GM12892 (cell line): ENCODE measurements around the gene TMEM134.

ENCODE experiments used
- POLR2A ChIP-seq: IDR thresholded peaks from 2 replicates; pipeline ENCODE4 v1.6.1; 2011; ENCODE audit warnings: low read depth, low read length, control low read depth
- POLR2AphosphoS5 ChIP-seq: IDR thresholded peaks from 2 replicates; pipeline ENCODE4 v1.6.1; 2011; ENCODE audit warnings: low read depth, low read length, control low read depth
- TAF1 ChIP-seq: IDR thresholded peaks from 2 replicates; pipeline ENCODE4 v1.6.1; 2011; ENCODE audit warnings: low read depth, mild to moderate bottlenecking, control low read depth, low read length, borderline replicate concordance

- TF ChIP-seq POLR2A (no peak), TAF1 (no peak), POLR2AphosphoS5 (no peak)
Measured at GRCh38 chr11:67450796-67451657, 18.0 kb downstream of the TMEM134 start.
